Esophagus muscularis mucosa (tissue), 4 donors: ENCODE measurements around the gene CARD9. TPM values are rescaled to one million over a fixed set of nuclear protein-coding genes. Genes with fewer than 3 reads are reported as not detected.

Source experiments
- DNase-seq: peaks from one replicate; pipeline ENCODE4 v3.0.0-alpha.2; 2017; ENCODE audit errors: extremely low spot score
- H3K27ac ChIP-seq, 4 donors: fragments of 200-600 bp; sonication (generic); replicated peaks in 1 of 4; 1 replicate in 3 of 4; 2 replicates in 1 of 4; pipeline ENCODE4 v1.5.1; 2016 to 2019; ENCODE audit warnings: mild to moderate bottlenecking in 1 of 4
- H3K27me3 ChIP-seq, 4 donors: fragments of 200-600 bp; sonication (generic); one replicate each; pipeline versions ENCODE4 v1.5.1 to v1.6.0; 2016 to 2019
- H3K36me3 ChIP-seq, 4 donors: fragments of 200-600 bp; sonication (generic); one replicate each; pipeline ENCODE4 v1.5.1; 2016 to 2019
- H3K4me1 ChIP-seq, 4 donors: fragments of 200-600 bp; sonication (generic); one replicate each; pipeline ENCODE4 v1.5.1; 2016 to 2019
- H3K4me3 ChIP-seq, 4 donors: fragments of 200-600 bp; sonication (generic); 1 replicate in 2 of 4; 2 replicates in 2 of 4; pipeline ENCODE4 v1.5.1; 2016 to 2019; ENCODE audit warnings: mild to moderate bottlenecking in 4 of 4, moderate library complexity in 1 of 4
- H3K9me3 ChIP-seq, 4 donors: fragments of 200-600 bp; sonication (generic); 1 replicate in 3 of 4; 2 replicates in 1 of 4; pipeline ENCODE4 v1.5.1; 2016 to 2019
- EP300 ChIP-seq: sonication (generic); formaldehyde crosslinking; IDR thresholded peaks from one replicate; pipeline ENCODE4 v1.6.1; 2017; ENCODE audit warnings: antibody characterized with exemption
- POLR2A ChIP-seq: fragments of 450-650 bp; IDR thresholded peaks from one replicate; pipeline ENCODE4 v1.6.1; 2017; ENCODE audit warnings: antibody characterized with exemption, moderate library complexity, mild to moderate bottlenecking, low read depth
- POLR2AphosphoS5 ChIP-seq, 2 donors: sonication (generic); formaldehyde crosslinking; IDR thresholded peaks; one replicate each; pipeline ENCODE4 v1.6.1; 2017; ENCODE audit warnings: antibody characterized with exemption in 2 of 2
- WGBS: methylation state at CpG from one replicate; pipeline ENCODE4 v1.1.5; 2018; 5-methylcytosine and 5-hydroxymethylcytosine counted together
- intact Hi-C: fragments of 100-400 bp; cut with DNase I; formaldehyde crosslinking; loops from one replicate; pipeline ENCODE4 v1.15.1; 2023
- total RNA-seq, 4 donors: library from RNA; depleted of rRNA; stranded (reverse); fragments of >200 nt; gene quantifications; one replicate each; pipeline versions ENCODE4 v1.1.0 to v1.2.1, GENCODE V29; 2016
- TF ChIP-seq, protein P1 (sequence below), 3 experiments: fragments of 200-600 bp in 2 of 3; fragments of 450-650 bp in 1 of 3; sonication (generic) in 2 of 3; IDR thresholded peaks; one replicate each; pipeline ENCODE4 v1.5.1; 2017 to 2019; ENCODE audit warnings: antibody characterized with exemption in 3 of 3, mild to moderate bottlenecking in 2 of 3, moderate library complexity in 1 of 3

Gene CARD9
- total RNA-seq, 4 donors from 2014 or later: 1.2 to 4.2 (median 1.9) TPM

GRCh38 chr9:136314944-136315343 lies 58.5 kb downstream of the CARD9 start:
- intact Hi-C loops: no loop called here
- 94% methylated on average over 4 of the region's 4 CpGs for WGBS

DNA sequence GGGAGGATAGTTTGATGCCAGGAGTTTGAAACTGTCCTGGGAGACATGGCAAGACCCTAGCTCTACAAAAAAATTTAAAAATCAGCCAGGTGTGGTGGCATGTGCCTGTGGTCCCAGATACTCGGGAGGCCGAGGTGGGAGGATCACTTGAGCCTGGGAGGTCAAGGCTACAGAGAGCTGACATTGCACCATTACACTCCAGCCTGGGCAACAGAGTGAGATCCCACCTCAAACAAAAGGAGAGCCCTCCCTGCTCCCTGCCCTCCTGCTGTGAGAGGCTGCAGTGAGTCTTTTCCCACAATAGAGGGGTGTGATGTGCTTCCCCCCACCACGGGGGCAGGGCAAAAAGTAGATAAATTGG lies 59.4 kb downstream of the CARD9 start:
- TF ChIP-seq POLR2AphosphoS5 (IDR thresholded peaks at IDR 0.05): no peak
- no peak for TF ChIP-seq POLR2A
- TF ChIP-seq, protein P1, sequence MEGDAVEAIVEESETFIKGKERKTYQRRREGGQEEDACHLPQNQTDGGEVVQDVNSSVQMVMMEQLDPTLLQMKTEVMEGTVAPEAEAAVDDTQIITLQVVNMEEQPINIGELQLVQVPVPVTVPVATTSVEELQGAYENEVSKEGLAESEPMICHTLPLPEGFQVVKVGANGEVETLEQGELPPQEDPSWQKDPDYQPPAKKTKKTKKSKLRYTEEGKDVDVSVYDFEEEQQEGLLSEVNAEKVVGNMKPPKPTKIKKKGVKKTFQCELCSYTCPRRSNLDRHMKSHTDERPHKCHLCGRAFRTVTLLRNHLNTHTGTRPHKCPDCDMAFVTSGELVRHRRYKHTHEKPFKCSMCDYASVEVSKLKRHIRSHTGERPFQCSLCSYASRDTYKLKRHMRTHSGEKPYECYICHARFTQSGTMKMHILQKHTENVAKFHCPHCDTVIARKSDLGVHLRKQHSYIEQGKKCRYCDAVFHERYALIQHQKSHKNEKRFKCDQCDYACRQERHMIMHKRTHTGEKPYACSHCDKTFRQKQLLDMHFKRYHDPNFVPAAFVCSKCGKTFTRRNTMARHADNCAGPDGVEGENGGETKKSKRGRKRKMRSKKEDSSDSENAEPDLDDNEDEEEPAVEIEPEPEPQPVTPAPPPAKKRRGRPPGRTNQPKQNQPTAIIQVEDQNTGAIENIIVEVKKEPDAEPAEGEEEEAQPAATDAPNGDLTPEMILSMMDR (IDR thresholded peaks at IDR 0.05): no peak
- TF ChIP-seq EP300: no peak
- DNase-seq: no peak
- intact Hi-C loops: no loop called here
- no peaks in the 10 kb centered on the region for H3K36me3 ChIP-seq
- 79% methylated on average over 3 of the region's 3 CpGs for WGBS
- H3K27ac ChIP-seq: no peak overlapping the region
- no peak overlapping the region for H3K4me3 ChIP-seq
- peaks cover 0 to 13% (median 8%) of the 10 kb centered on the region in 4 donors for H3K9me3 ChIP-seq
- peaks cover 0 to 35% (median 6%) of the 10 kb centered on the region in 4 donors for H3K27me3 ChIP-seq
- no peaks in the 10 kb centered on the region for H3K4me1 ChIP-seq

More at GRCh38 chr9:136314944-136315343, 58.5 kb downstream of the CARD9 start:
- H3K36me3 ChIP-seq: no peaks in the 10 kb centered on the region
- DNase-seq: no peak
- TF ChIP-seq, protein P1 (IDR thresholded peaks at IDR 0.05): no peak
- no peak for TF ChIP-seq EP300
- no peak overlapping the region for H3K4me3 ChIP-seq
- H3K4me1 ChIP-seq: no peaks in the 10 kb centered on the region
- H3K9me3 ChIP-seq: peaks cover 0 to 13% (median 8%) of the 10 kb centered on the region in 4 donors
- H3K27me3 ChIP-seq: peaks cover 0 to 26% (median 6%) of the 10 kb centered on the region in 4 donors
- no peak overlapping the region for H3K27ac ChIP-seq

Other genes starting within 250 kb of the CARD9 start
- not detected for gene LHX3, start 168.5 kb downstream of the CARD9 start, total RNA-seq
- gene QSOX2, start 127.9 kb downstream of the CARD9 start, total RNA-seq: 1 to 10 TPM; 5.4 to 7.6 (median 6.3) TPM
- gene CCDC187, start 69.6 kb downstream of the CARD9 start, total RNA-seq: not detected
- 10 to 100 TPM in 3 of 4 donors, 1 to 10 TPM in 1; 8.3 to 18.5 (median 16.3) TPM for gene GPSM1, start 46.1 kb downstream of the CARD9 start, total RNA-seq
- gene DNLZ, start 9.9 kb downstream of the CARD9 start, total RNA-seq: 10 to 100 TPM; 29.5 to 41.3 (median 35.8) TPM
- gene SNAPC4, start 26.5 kb upstream of the CARD9 start, total RNA-seq: 1 to 10 TPM; 3.3 to 8.4 (median 4.9) TPM
- gene ENTR1, start 36.9 kb upstream of the CARD9 start, total RNA-seq: 10 to 100 TPM; 26.2 to 44.8 (median 37.6) TPM
- 10 to 100 TPM; 22.8 to 43.9 (median 35.0) TPM for gene PMPCA, start 37.0 kb upstream of the CARD9 start, total RNA-seq
- 10 to 100 TPM in 2 of 4 donors, 1 to 10 TPM in 2; 8.4 to 17.1 (median 12.5) TPM for gene INPP5E, start 66.2 kb upstream of the CARD9 start, total RNA-seq
- gene SEC16A, start 109.4 kb upstream of the CARD9 start, total RNA-seq: 10 to 100 TPM; 43.2 to 62.3 (median 51.3) TPM
- 10 to 100 TPM; 48.6 to 90.6 (median 58.8) TPM for gene NOTCH1, start 172.4 kb upstream of the CARD9 start, total RNA-seq